Loucy (cell line): ENCODE results near the gene CNTN4.

Source experiments
- EZH2phosphoT487 ChIP-seq: fragments of 200-600 bp; IDR thresholded peaks from 2 replicates; pipeline ENCODE4 v1.6.1; 2018; ENCODE audit warnings: antibody characterized with exemption, mild to moderate bottlenecking, moderate library complexity, borderline replicate concordance
- TF ChIP-seq, protein P1 (sequence below): fragments of 200-600 bp; sonication (generic); conservative IDR thresholded peaks from 2 replicates; pipeline ENCODE4 v1.5.1; 2014; ENCODE audit warnings: mild to moderate bottlenecking, antibody characterized with exemption, low read length

DNA sequence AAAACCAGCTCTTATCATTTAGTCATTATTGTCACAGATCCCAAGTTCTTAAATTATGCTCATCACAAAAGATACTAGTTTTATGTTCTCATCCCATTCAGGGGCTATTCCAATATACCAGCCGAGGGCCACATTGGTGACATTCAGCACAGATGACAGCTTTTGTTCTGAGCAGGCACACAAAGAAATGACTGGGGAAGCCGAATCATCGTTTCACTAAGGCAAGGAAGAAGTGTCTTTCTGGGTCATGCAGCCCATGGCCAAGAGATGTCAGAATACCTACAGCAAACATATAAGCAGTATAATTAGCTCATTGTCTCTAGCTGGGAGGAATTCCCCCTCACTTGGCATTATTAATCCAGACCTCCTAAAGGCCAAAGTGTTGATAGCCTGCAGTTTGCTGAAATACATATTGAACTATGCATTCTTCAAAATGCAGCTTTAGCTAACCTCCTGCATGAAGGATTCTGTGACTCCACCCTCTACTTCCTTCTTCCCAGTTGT is 100.2 kb downstream of the CNTN4 start:
- TF ChIP-seq, protein P1, sequence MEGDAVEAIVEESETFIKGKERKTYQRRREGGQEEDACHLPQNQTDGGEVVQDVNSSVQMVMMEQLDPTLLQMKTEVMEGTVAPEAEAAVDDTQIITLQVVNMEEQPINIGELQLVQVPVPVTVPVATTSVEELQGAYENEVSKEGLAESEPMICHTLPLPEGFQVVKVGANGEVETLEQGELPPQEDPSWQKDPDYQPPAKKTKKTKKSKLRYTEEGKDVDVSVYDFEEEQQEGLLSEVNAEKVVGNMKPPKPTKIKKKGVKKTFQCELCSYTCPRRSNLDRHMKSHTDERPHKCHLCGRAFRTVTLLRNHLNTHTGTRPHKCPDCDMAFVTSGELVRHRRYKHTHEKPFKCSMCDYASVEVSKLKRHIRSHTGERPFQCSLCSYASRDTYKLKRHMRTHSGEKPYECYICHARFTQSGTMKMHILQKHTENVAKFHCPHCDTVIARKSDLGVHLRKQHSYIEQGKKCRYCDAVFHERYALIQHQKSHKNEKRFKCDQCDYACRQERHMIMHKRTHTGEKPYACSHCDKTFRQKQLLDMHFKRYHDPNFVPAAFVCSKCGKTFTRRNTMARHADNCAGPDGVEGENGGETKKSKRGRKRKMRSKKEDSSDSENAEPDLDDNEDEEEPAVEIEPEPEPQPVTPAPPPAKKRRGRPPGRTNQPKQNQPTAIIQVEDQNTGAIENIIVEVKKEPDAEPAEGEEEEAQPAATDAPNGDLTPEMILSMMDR = no peak
- TF ChIP-seq EZH2phosphoT487 = no peak
